DOHH2 (cell line): ENCODE data around the gene CD34.

Source experiments
- H3F3A ChIP-seq: fragments of 200-600 bp; sonication (generic), shearing (Covaris generic); 2 replicates; pipeline ENCODE4 v1.6.0; 2016; ENCODE audit warnings: antibody characterized with exemption, mild to moderate bottlenecking; ENCODE audit not compliant: control insufficient read depth, insufficient read depth
- H3K27ac ChIP-seq: fragments of 200-600 bp; sonication (generic); 2 replicates; pipeline ENCODE4 v1.5.1; 2014; ENCODE audit warnings: low read depth, mild to moderate bottlenecking, low read length, moderate library complexity
- H3K27me3 ChIP-seq: fragments of 200-600 bp; sonication (generic); 2 replicates; pipeline ENCODE4 v1.6.1; 2014; ENCODE audit warnings: mild to moderate bottlenecking, low read length, mixed read lengths; ENCODE audit not compliant: control insufficient read depth
- H3K36me3 ChIP-seq: fragments of 200-600 bp; sonication (generic); 2 replicates; pipeline ENCODE4 v1.6.1; 2014; ENCODE audit warnings: mild to moderate bottlenecking, low read length, moderate library complexity, mixed read lengths; ENCODE audit not compliant: control insufficient read depth
- H3K4me1 ChIP-seq: fragments of 200-600 bp; sonication (generic); 2 replicates; pipeline ENCODE4 v1.6.1; 2014; ENCODE audit warnings: mild to moderate bottlenecking, low read length, mixed read lengths; ENCODE audit not compliant: control insufficient read depth
- H3K4me2 ChIP-seq: fragments of 200-600 bp; sonication (generic); 2 replicates; pipeline ENCODE4 v1.6.0; 2014; ENCODE audit warnings: mild to moderate bottlenecking, low read length, moderate library complexity
- H3K4me3 ChIP-seq: fragments of 200-600 bp; sonication (generic); 2 replicates; pipeline ENCODE4 v1.5.1; 2014; ENCODE audit warnings: mild to moderate bottlenecking, low read length, mixed read lengths
- H3K79me2 ChIP-seq: fragments of 200-600 bp; sonication (generic); 2 replicates; pipeline ENCODE4 v1.6.1; 2014; ENCODE audit warnings: mild to moderate bottlenecking, low read length, mixed read lengths; ENCODE audit not compliant: control insufficient read depth
- H3K9me2 ChIP-seq: fragments of 200-600 bp; sonication (generic); replicated peaks from 2 replicates; pipeline ENCODE4 v1.6.1; 2014; ENCODE audit warnings: mild to moderate bottlenecking, low read length, mixed read lengths; ENCODE audit not compliant: control insufficient read depth
- H3K9me3 ChIP-seq: fragments of 200-600 bp; sonication (generic); 2 replicates; pipeline ENCODE4 v1.6.1; 2014; ENCODE audit warnings: antibody characterized with exemption, low read length, mixed read lengths; ENCODE audit not compliant: control insufficient read depth, insufficient read depth
- H4K20me1 ChIP-seq: fragments of 200-600 bp; sonication (generic); 2 replicates; pipeline ENCODE4 v1.6.0; 2014; ENCODE audit warnings: low read depth, mild to moderate bottlenecking, antibody characterized with exemption, low read length, moderate library complexity; ENCODE audit not compliant: control insufficient read depth, insufficient read depth
- EZH2phosphoT487 ChIP-seq: fragments of 200-600 bp; sonication (generic); IDR thresholded peaks from 2 replicates; pipeline ENCODE4 v1.6.1; 2017; ENCODE audit warnings: borderline replicate concordance, mild to moderate bottlenecking, antibody characterized with exemption, low read length, moderate library complexity, mixed read lengths
- TF ChIP-seq, protein P1 (sequence below): fragments of 200-600 bp; sonication (generic); IDR thresholded peaks from one replicate; pipeline ENCODE4 v1.5.1; 2014; ENCODE audit warnings: antibody characterized with exemption, mild to moderate bottlenecking, low read depth, low read length; ENCODE audit not compliant: poor library complexity, severe bottlenecking

CD34 gene

DNA sequence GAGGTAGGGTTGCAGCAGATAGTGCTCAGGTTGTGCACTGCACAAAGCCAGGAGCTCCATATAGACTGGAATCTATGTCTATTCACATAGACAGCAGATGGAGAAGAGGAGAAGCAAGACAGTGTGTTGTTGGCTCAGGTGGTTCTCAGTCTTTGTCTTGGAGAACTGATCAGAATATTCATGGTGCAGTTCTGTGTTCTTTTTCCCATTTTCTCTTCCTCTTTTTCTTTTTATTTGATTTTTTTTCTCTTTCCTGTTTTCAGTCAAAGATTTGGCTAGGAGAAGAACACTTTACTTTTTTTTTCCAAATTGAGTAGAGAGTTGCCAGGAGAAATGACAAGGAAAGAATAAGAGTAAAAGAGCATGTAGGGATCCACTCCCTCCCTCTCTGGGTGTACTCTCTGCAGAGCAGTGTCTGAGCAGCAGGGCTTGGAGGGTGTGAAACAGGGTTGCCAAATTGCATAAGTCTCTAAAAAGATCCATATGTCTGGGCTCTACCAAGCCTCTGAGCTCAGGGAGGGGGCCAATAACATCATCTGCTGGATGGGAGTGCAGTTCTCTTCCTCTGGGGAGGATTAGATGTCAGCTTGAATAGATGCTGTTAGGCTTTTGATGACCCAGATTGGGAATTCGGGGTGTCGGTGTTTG lies 8.7 kb upstream of the CD34 start:
- no peak overlapping the region for H3K4me3 ChIP-seq
- H3K27me3 ChIP-seq: peaks cover 38% of the 10 kb centered on the region
- TF ChIP-seq, protein P1, sequence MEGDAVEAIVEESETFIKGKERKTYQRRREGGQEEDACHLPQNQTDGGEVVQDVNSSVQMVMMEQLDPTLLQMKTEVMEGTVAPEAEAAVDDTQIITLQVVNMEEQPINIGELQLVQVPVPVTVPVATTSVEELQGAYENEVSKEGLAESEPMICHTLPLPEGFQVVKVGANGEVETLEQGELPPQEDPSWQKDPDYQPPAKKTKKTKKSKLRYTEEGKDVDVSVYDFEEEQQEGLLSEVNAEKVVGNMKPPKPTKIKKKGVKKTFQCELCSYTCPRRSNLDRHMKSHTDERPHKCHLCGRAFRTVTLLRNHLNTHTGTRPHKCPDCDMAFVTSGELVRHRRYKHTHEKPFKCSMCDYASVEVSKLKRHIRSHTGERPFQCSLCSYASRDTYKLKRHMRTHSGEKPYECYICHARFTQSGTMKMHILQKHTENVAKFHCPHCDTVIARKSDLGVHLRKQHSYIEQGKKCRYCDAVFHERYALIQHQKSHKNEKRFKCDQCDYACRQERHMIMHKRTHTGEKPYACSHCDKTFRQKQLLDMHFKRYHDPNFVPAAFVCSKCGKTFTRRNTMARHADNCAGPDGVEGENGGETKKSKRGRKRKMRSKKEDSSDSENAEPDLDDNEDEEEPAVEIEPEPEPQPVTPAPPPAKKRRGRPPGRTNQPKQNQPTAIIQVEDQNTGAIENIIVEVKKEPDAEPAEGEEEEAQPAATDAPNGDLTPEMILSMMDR: no peak
- no peak for TF ChIP-seq EZH2phosphoT487
- no peak overlapping the region for H3K4me2 ChIP-seq
- no peaks in the 10 kb centered on the region for H3K36me3 ChIP-seq
- H3K27ac ChIP-seq: no peak overlapping the region
- H3K9me3 ChIP-seq: no peaks in the 10 kb centered on the region
- H3K4me1 ChIP-seq: no peaks in the 10 kb centered on the region
- H4K20me1 ChIP-seq: no peaks in the 10 kb centered on the region
- H3K9me2 ChIP-seq: no peaks in the 10 kb centered on the region
- H3F3A ChIP-seq: no peaks in the 10 kb centered on the region
- H3K79me2 ChIP-seq: no peaks in the 10 kb centered on the region

DNA sequence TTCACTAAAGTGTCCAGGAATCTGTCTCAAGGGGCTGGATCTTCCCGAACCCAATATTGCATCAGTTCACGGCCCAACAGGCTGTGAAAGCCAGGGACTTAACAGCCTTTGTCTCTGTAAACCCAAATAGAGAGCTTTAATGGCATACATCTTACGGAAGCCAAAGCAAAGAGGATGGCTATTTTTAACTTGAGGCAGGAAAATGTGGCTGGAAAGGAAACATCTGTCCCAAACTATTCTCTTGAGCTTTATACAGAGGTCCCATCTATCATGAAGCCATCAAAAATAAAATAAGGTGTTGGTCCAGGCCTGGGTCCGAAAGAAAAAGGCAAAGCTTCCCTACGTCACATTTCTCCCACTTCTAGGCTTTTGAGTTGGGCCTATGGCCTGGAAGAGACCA lies 7.7 kb upstream of the CD34 start:
- Histone ChIP-seq H3F3A (no peaks in the 10 kb centered on the region), H3K36me3 (no peaks in the 10 kb centered on the region), H3K27ac (no peak overlapping the region), H3K27me3 (peaks cover 32% of the 10 kb centered on the region), H3K79me2 (no peaks in the 10 kb centered on the region), H3K4me3 (no peak overlapping the region), H3K9me2 (no peaks in the 10 kb centered on the region), H3K4me1 (no peaks in the 10 kb centered on the region), H3K9me3 (no peaks in the 10 kb centered on the region), H3K4me2 (no peak overlapping the region), H4K20me1 (no peaks in the 10 kb centered on the region)
- no peak for TF ChIP-seq EZH2phosphoT487
- TF ChIP-seq, protein P1: no peak

DNA sequence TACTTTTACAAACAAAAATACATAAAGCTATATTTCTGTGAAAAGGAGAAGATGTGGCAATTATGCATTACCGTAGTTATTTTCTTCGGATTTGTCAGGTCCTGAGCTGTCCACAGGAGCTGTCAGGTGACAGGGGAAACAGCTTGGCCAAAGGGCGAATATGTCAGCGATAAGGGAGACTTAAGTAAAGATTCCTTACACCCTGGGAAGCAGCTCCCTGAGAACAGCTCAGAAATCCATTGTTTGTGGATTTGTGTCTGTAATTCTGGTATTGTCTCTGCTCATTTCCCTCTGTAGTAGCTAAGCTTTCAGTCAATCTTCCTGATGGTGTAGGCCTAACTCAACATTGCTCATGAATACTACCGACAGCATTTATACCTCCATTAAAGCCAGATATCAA lies 7.1 kb upstream of the CD34 start:
- Histone ChIP-seq H3K79me2 (no peaks in the 10 kb centered on the region), H3F3A (no peaks in the 10 kb centered on the region), H3K4me3 (no peak overlapping the region), H3K9me2 (no peaks in the 10 kb centered on the region), H3K4me2 (no peak overlapping the region), H3K4me1 (no peaks in the 10 kb centered on the region), H3K27ac (no peak overlapping the region), H4K20me1 (no peaks in the 10 kb centered on the region), H3K9me3 (no peaks in the 10 kb centered on the region), H3K36me3 (no peaks in the 10 kb centered on the region), H3K27me3 (peaks cover 31% of the 10 kb centered on the region)
- no peak for TF ChIP-seq EZH2phosphoT487
- TF ChIP-seq, protein P1: no peak

DNA sequence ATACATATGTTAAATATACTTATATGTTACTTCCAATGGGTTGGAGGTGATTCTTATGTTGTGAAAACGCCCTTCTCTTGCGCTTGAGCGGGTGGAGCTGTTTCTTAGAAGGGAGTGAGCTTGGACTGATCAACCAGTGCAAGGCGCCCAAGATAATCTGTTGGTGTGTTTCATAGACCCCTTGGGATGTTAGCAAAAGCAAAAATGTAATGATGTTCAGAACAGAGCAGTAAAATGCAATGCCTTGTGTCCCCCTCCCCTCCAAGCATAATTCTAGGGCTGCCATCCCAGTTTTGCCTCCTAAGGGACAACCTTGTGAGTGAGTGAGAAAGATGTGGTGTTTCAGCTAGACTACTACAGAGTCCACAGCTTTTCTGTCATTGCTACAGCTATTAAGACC lies 6.2 kb upstream of the CD34 start:
- Histone ChIP-seq H3K27me3 (peaks cover 31% of the 10 kb centered on the region), H3K9me3 (no peaks in the 10 kb centered on the region), H3F3A (no peaks in the 10 kb centered on the region), H3K4me1 (no peaks in the 10 kb centered on the region), H3K9me2 (no peaks in the 10 kb centered on the region), H3K36me3 (no peaks in the 10 kb centered on the region), H3K27ac (no peak overlapping the region), H3K4me2 (no peak overlapping the region), H3K4me3 (no peak overlapping the region), H4K20me1 (no peaks in the 10 kb centered on the region), H3K79me2 (no peaks in the 10 kb centered on the region)
- TF ChIP-seq, protein P1: no peak
- no peak for TF ChIP-seq EZH2phosphoT487
